IMR-90 (cell line): ENCODE results near the gene MPP4. TPM values are rescaled to one million over a fixed set of nuclear protein-coding genes. Genes with fewer than 3 reads are reported as not detected.

Experiments used
- ATAC-seq: fragments of 200-7000 bp; cut with Tn5 transposase; 2 replicates; pipeline ENCODE4 v1.9.1; 2020; ENCODE audit warnings: low read depth, mild to moderate bottlenecking, moderate library complexity
- BruUV-seq: library from RNA; stranded (reverse); fragments of 400-500 nt; replicated peaks from 2 replicates; lab custom pipeline; 2021; lab: Mats Ljungman, UMichigan
- CTCF ChIA-PET: fragments of 300-600 bp; formaldehyde crosslinking; extraction: SDS; loops from one replicate; lab custom pipeline; 2021; ENCODE audit warnings: antibody characterized with exemption; lab: Yijun Ruan, JAX
- POLR2A ChIA-PET: fragments of 300-600 bp; sonication (Branson Sonifier 250); formaldehyde crosslinking; loops from one replicate; lab custom pipeline; 2022; ENCODE audit warnings: antibody characterized with exemption; ENCODE audit not compliant: unreplicated experiment; lab: Charles Lee
- DNase-seq: peaks from one replicate; pipeline ENCODE4 v3.0.0; 2013
- H2AFZ ChIP-seq: replicated peaks from 2 replicates; pipeline ENCODE3; 2013; ENCODE audit warnings: low read length, mild to moderate bottlenecking; ENCODE audit not compliant: poor library complexity
- H2AK5ac ChIP-seq: 2 replicates; pipeline ENCODE4 v1.6.1; 2013; ENCODE audit warnings: low read depth, low read length, inconsistent platforms
- H2AK9ac ChIP-seq: replicated peaks from 2 replicates; pipeline ENCODE3; 2013; ENCODE audit warnings: mild to moderate bottlenecking, low read depth, low read length, moderate library complexity; ENCODE audit not compliant: poor library complexity
- H2BK120ac ChIP-seq: 2 replicates; pipeline ENCODE4 v1.6.1; 2013; ENCODE audit warnings: low read depth, low read length, inconsistent platforms
- H2BK15ac ChIP-seq: 3 replicates; pipeline ENCODE4 v1.6.1; 2013; ENCODE audit warnings: low read depth, low read length, inconsistent platforms
- H2BK20ac ChIP-seq: 2 replicates; pipeline ENCODE4 v1.6.1; 2013; ENCODE audit warnings: low read depth, mild to moderate bottlenecking, inconsistent platforms, low read length, moderate library complexity
- H2BK5ac ChIP-seq: 2 replicates; pipeline ENCODE4 v1.6.1; 2013; ENCODE audit warnings: mild to moderate bottlenecking, low read depth, low read length, inconsistent platforms; ENCODE audit not compliant: poor library complexity, severe bottlenecking
- H3K14ac ChIP-seq: replicated peaks from 2 replicates; pipeline ENCODE4 v1.6.1; 2013; ENCODE audit warnings: low read depth, low read length, inconsistent platforms
- H3K18ac ChIP-seq: 2 replicates; pipeline ENCODE4 v1.6.1; 2013; ENCODE audit warnings: low read depth, low read length, control low read depth
- H3K23ac ChIP-seq: 2 replicates; pipeline ENCODE4 v1.6.1; 2013; ENCODE audit warnings: low read depth, low read length, inconsistent platforms
- H3K27ac ChIP-seq: 2 replicates; pipeline ENCODE4 v1.5.1; 2013; ENCODE audit warnings: mild to moderate bottlenecking, control low read depth, low read length; ENCODE audit not compliant: insufficient read depth
- H3K27me3 ChIP-seq: 2 replicates; pipeline ENCODE4 v1.6.1; 2013; ENCODE audit warnings: low read length; ENCODE audit not compliant: control insufficient read depth, insufficient read depth
- H3K36me3 ChIP-seq: 2 replicates; pipeline ENCODE4 v1.6.1; 2013; ENCODE audit warnings: low read length, mixed read lengths; ENCODE audit not compliant: control insufficient read depth, insufficient read depth
- H3K4ac ChIP-seq: 2 replicates; pipeline ENCODE4 v1.6.1; 2013; ENCODE audit warnings: low read depth, low read length, inconsistent platforms
- H3K4me1 ChIP-seq: 2 replicates; pipeline ENCODE4 v1.6.1; 2013; ENCODE audit warnings: low read length, mixed read lengths; ENCODE audit not compliant: control insufficient read depth, insufficient read depth
- H3K4me2 ChIP-seq: 2 replicates; pipeline ENCODE4 v1.6.1; 2013; ENCODE audit warnings: low read depth, mild to moderate bottlenecking, control low read depth, low read length, moderate library complexity
- H3K4me3 ChIP-seq: 2 replicates; pipeline ENCODE4 v1.5.1; 2013; ENCODE audit warnings: low read depth, mild to moderate bottlenecking, control low read depth, low read length, moderate library complexity; ENCODE audit not compliant: insufficient read depth
- H3K56ac ChIP-seq: 2 replicates; pipeline ENCODE4 v1.6.1; 2013; ENCODE audit warnings: low read length, inconsistent platforms; ENCODE audit not compliant: insufficient read depth; ENCODE audit errors: extremely low read depth
- H3K79me1 ChIP-seq, 2 experiments: 2 replicates each; pipeline ENCODE4 v1.6.1; 2013; ENCODE audit warnings: low read length in 2 of 2, inconsistent platforms in 1 of 2, low read depth in 1 of 2
- H3K9ac ChIP-seq: 2 replicates; pipeline ENCODE4 v1.6.1; 2013; ENCODE audit warnings: low read depth, low read length, control low read depth
- H3K9me1 ChIP-seq: 2 replicates; pipeline ENCODE4 v1.6.1; 2013; ENCODE audit warnings: low read length, inconsistent platforms; ENCODE audit not compliant: insufficient read depth
- H3K9me3 ChIP-seq: 2 replicates; pipeline ENCODE4 v1.6.1; 2013; ENCODE audit warnings: low read length; ENCODE audit not compliant: control insufficient read depth, insufficient read depth
- H4K20me1 ChIP-seq: 2 replicates; pipeline ENCODE4 v1.6.1; 2013; ENCODE audit warnings: low read length, inconsistent platforms; ENCODE audit not compliant: insufficient read depth
- H4K5ac ChIP-seq: 2 replicates; pipeline ENCODE4 v1.6.1; 2013; ENCODE audit warnings: mild to moderate bottlenecking, low read depth, low read length, control low read depth
- H4K8ac ChIP-seq, 2 experiments: 2 replicates each; pipeline ENCODE4 v1.6.1; 2013; ENCODE audit warnings: low read depth in 2 of 2, low read length in 2 of 2, control low read depth in 1 of 2, inconsistent platforms in 1 of 2
- H4K91ac ChIP-seq: 2 replicates; pipeline ENCODE4 v1.6.1; 2013; ENCODE audit warnings: low read depth, low read length, inconsistent platforms; ENCODE audit not compliant: insufficient read depth
- BHLHE40 ChIP-seq: fragments of 150-350 bp; IDR thresholded peaks from 2 replicates; pipeline ENCODE4 v1.6.1; 2016; ENCODE audit warnings: mild to moderate bottlenecking, low read depth, low read length
- CEBPB ChIP-seq: IDR thresholded peaks from 2 replicates; pipeline ENCODE4 v1.6.1; 2012; ENCODE audit warnings: low read depth, low read length, improper control_type of control experiment
- CHD1 ChIP-seq: IDR thresholded peaks from 2 replicates; pipeline ENCODE4 v1.6.1; 2012; ENCODE audit warnings: low read depth, low read length, improper control_type of control experiment
- FOS ChIP-seq: fragments of 150-350 bp; IDR thresholded peaks from 2 replicates; pipeline ENCODE4 v1.6.1; 2016; ENCODE audit warnings: low read depth, low read length
- MAFK ChIP-seq: IDR thresholded peaks from 2 replicates; pipeline ENCODE4 v1.6.1; 2012; ENCODE audit warnings: low read depth, low read length, improper control_type of control experiment
- POLR2A ChIP-seq: IDR thresholded peaks from 2 replicates; pipeline ENCODE4 v1.6.1; 2012; ENCODE audit warnings: mild to moderate bottlenecking, low read depth, low read length
- RAD21 ChIP-seq: IDR thresholded peaks from 2 replicates; pipeline ENCODE4 v1.6.1; 2012; ENCODE audit warnings: low read length, improper control_type of control experiment
- RCOR1 ChIP-seq: IDR thresholded peaks from 2 replicates; pipeline ENCODE4 v1.6.1; 2012; ENCODE audit warnings: mild to moderate bottlenecking, low read length, improper control_type of control experiment; ENCODE audit not compliant: insufficient replicate concordance
- RFX5 ChIP-seq: IDR thresholded peaks from 2 replicates; pipeline ENCODE4 v1.8.0; 2012; ENCODE audit warnings: low read depth, mild to moderate bottlenecking, low read length, moderate library complexity
- SMC3 ChIP-seq: fragments of 150-350 bp; IDR thresholded peaks from 2 replicates; pipeline ENCODE4 v1.6.1; 2016; ENCODE audit warnings: low read depth, mild to moderate bottlenecking, antibody characterized with exemption, low read length, moderate library complexity
- WGBS, 2 experiments: methylation state at CpG; one replicate each; pipeline versions ENCODE4 v1.1.5 to v1.1.7; 2013; ENCODE audit warnings: missing lambda C conversion rate in 2 of 2; ENCODE audit not compliant: insufficient read length in 1 of 2; ENCODE audit errors: extremely low coverage in 2 of 2; 5-methylcytosine and 5-hydroxymethylcytosine counted together
- dilution Hi-C: fragments of 300-500 bp; cut with HindIII; formaldehyde crosslinking; loops from one replicate; pipeline ENCODE4 v1.14.3; 2018; ENCODE audit warnings: low sequenced_read_pairs; ENCODE audit not compliant: unreplicated experiment
- in situ Hi-C: fragments of 300-500 bp; cut with MboI; formaldehyde crosslinking; loops from 3 replicates; pipeline ENCODE4 v1.14.3; 2019; ENCODE audit warnings: low sequenced_read_pairs, inconsistent platforms, mixed read lengths
- intact Hi-C: fragments of 100-400 bp; cut with micrococcal nuclease; formaldehyde crosslinking; loops from 2 replicates; pipeline ENCODE4 v1.10.0; 2022
- polyA plus RNA-seq, 3 experiments: library from polyadenylated mRNA; depleted of rRNA; stranded (reverse); fragments of >200 nt; gene quantifications; 2 replicates each; pipeline ENCODE4 v1.2.3, GENCODE V29; 2012; ENCODE audit warnings: low replicate concordance in 1 of 3
- total RNA-seq: library from RNA; depleted of rRNA; stranded (reverse); fragments of >200 nt; gene quantifications from 2 replicates; pipeline ENCODE4 v1.2.3, GENCODE V29; 2012
- TF ChIP-seq, protein P1 (sequence below): fragments of 150-350 bp; IDR thresholded peaks from 2 replicates; pipeline ENCODE4 v1.6.1; 2017; ENCODE audit warnings: mild to moderate bottlenecking, antibody characterized with exemption, low read length, low read depth
- TF ChIP-seq, protein P2 (sequence below): fragments of 150-350 bp; IDR thresholded peaks from 2 replicates; pipeline ENCODE4 v1.6.1; 2016; ENCODE audit warnings: low read depth, mild to moderate bottlenecking, low read length, moderate library complexity, borderline replicate concordance
- TF ChIP-seq, protein P3 (sequence below): conservative IDR thresholded peaks from 2 replicates; pipeline ENCODE4 v1.5.1; 2012; ENCODE audit warnings: mild to moderate bottlenecking, low read depth, low read length, improper control_type of control experiment

The MPP4 gene
- total and polyA plus RNA-seq, 2 of the 4 experiments (the other 2 are of a cell fraction) = 11.8 to 14.9 TPM

GRCh38 chr2:201734111-201734510 lies 35.7 kb upstream of the MPP4 start:
- Histone ChIP-seq H2BK120ac (no peak overlapping the region), H3K9ac (no peak overlapping the region), H3K27me3 (no peaks in the 10 kb centered on the region), H3K36me3 (peaks cover 34% of the 10 kb centered on the region), H3K4me2 (no peak overlapping the region), H3K4me3 (no peak overlapping the region), H4K8ac (no peak overlapping the region), H2AK9ac (no peak overlapping the region), H3K4ac (no peak overlapping the region), H3K9me3 (peaks cover 9% of the 10 kb centered on the region), H2AK5ac (no peak overlapping the region), H2AFZ (no peak overlapping the region), H4K91ac (no peak overlapping the region), H2BK5ac (no peak overlapping the region), H4K5ac (no peak overlapping the region), H2BK20ac (no peak overlapping the region), H4K20me1 (no peaks in the 10 kb centered on the region), H3K56ac (no peak overlapping the region), H3K27ac (no peak overlapping the region), H3K9me1 (no peaks in the 10 kb centered on the region), H3K23ac (no peak overlapping the region), H3K18ac (no peak overlapping the region), H2BK15ac (no peak overlapping the region), H3K14ac (no peak overlapping the region), H3K4me1 (no peaks in the 10 kb centered on the region), H3K79me1 (no peaks in the 10 kb centered on the region)
- ChIA-PET CTCF (interaction anchor here (1.1 kb wide), 1 partner anchor 9 kb away, joined by 3 read pairs; no protein-coding TSS in a partner anchor), POLR2A (interaction anchor here (0.7 kb wide), 1 partner anchor 132 kb away, joined by 3 read pairs; no protein-coding TSS in a partner anchor)
- no peak for DNase-seq
- no TSS peak for BruUV-seq
- intact Hi-C loops = no loop called here
- dilution Hi-C loops = no loop called here
- in situ Hi-C loops = no loop called here
- TF ChIP-seq MAFK = no peak
- no peak for TF ChIP-seq RCOR1
- TF ChIP-seq BHLHE40 = no peak
- TF ChIP-seq, protein P1, sequence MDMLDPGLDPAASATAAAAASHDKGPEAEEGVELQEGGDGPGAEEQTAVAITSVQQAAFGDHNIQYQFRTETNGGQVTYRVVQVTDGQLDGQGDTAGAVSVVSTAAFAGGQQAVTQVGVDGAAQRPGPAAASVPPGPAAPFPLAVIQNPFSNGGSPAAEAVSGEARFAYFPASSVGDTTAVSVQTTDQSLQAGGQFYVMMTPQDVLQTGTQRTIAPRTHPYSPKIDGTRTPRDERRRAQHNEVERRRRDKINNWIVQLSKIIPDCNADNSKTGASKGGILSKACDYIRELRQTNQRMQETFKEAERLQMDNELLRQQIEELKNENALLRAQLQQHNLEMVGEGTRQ = no peak
- TF ChIP-seq SMC3 = no peak
- TF ChIP-seq RAD21 = no peak
- TF ChIP-seq CEBPB = no peak
- TF ChIP-seq CHD1 = no peak
- no peak for TF ChIP-seq RFX5
- TF ChIP-seq, protein P2, sequence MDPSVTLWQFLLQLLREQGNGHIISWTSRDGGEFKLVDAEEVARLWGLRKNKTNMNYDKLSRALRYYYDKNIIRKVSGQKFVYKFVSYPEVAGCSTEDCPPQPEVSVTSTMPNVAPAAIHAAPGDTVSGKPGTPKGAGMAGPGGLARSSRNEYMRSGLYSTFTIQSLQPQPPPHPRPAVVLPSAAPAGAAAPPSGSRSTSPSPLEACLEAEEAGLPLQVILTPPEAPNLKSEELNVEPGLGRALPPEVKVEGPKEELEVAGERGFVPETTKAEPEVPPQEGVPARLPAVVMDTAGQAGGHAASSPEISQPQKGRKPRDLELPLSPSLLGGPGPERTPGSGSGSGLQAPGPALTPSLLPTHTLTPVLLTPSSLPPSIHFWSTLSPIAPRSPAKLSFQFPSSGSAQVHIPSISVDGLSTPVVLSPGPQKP = no peak
- TF ChIP-seq, protein P3, sequence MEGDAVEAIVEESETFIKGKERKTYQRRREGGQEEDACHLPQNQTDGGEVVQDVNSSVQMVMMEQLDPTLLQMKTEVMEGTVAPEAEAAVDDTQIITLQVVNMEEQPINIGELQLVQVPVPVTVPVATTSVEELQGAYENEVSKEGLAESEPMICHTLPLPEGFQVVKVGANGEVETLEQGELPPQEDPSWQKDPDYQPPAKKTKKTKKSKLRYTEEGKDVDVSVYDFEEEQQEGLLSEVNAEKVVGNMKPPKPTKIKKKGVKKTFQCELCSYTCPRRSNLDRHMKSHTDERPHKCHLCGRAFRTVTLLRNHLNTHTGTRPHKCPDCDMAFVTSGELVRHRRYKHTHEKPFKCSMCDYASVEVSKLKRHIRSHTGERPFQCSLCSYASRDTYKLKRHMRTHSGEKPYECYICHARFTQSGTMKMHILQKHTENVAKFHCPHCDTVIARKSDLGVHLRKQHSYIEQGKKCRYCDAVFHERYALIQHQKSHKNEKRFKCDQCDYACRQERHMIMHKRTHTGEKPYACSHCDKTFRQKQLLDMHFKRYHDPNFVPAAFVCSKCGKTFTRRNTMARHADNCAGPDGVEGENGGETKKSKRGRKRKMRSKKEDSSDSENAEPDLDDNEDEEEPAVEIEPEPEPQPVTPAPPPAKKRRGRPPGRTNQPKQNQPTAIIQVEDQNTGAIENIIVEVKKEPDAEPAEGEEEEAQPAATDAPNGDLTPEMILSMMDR = no peak
- TF ChIP-seq FOS = no peak
- no peak for TF ChIP-seq POLR2A
- WGBS, 2 experiments = no CpG with 5 or more reads among the region's 4 CpGs
- ATAC-seq = no peak
